SK-N-SH treated with all-trans-retinoic acid at 6 μM for 48 hours (cell line): ENCODE measurements around the gene FABP1.

Experiments used
- ATAC-seq: fragments of 200-7000 bp; cut with Tn5 transposase; 3 replicates; pipeline ENCODE4 v1.9.1; 2020; ENCODE audit warnings: mild to moderate bottlenecking, moderate library complexity
- ARNTL ChIP-seq: fragments of 450-650 bp; formaldehyde crosslinking; IDR thresholded peaks from 2 replicates; pipeline ENCODE4 v1.5.0; 2020; ENCODE audit warnings: low read depth, mild to moderate bottlenecking, moderate library complexity, borderline replicate concordance
- BACH2 ChIP-seq: fragments of 250-450 bp; sonication (Bioruptor Pico); IDR thresholded peaks from 2 replicates; pipeline ENCODE4 v1.9.0; 2021; ENCODE audit warnings: mild to moderate bottlenecking, borderline replicate concordance
- CSDC2 ChIP-seq: fragments of 250-450 bp; sonication (Bioruptor Pico); IDR thresholded peaks from 2 replicates; pipeline ENCODE4 v1.5.0; 2020; ENCODE audit warnings: mild to moderate bottlenecking, moderate library complexity
- GLIS3 ChIP-seq: fragments of 250-450 bp; sonication (Bioruptor Pico); IDR thresholded peaks from 2 replicates; pipeline ENCODE4 v1.5.0; 2020; ENCODE audit warnings: mild to moderate bottlenecking, moderate library complexity
- ISL1 ChIP-seq: fragments of 250-450 bp; sonication (Bioruptor Pico); IDR thresholded peaks from 2 replicates; pipeline ENCODE4 v2.1.2; 2022; ENCODE audit warnings: mild to moderate bottlenecking, moderate library complexity
- OSR1 ChIP-seq: fragments of 250-450 bp; sonication (Bioruptor Pico); IDR thresholded peaks from 2 replicates; pipeline ENCODE4 v1.8.0; 2022; ENCODE audit warnings: moderate library complexity, mild to moderate bottlenecking, inconsistent platforms
- PPARA ChIP-seq: fragments of 250-450 bp; sonication (Bioruptor Pico); IDR thresholded peaks from 2 replicates; pipeline ENCODE4 v1.5.0; 2020; ENCODE audit warnings: mild to moderate bottlenecking, borderline replicate concordance
- RARB ChIP-seq: fragments of 250-450 bp; sonication (Bioruptor Pico); IDR thresholded peaks from 2 replicates; pipeline ENCODE4 v1.8.0; 2021; ENCODE audit warnings: mild to moderate bottlenecking, moderate library complexity
- SNAI2 ChIP-seq: fragments of 250-450 bp; sonication (Bioruptor Pico); IDR thresholded peaks from 2 replicates; pipeline ENCODE4 v1.5.0; 2020; ENCODE audit warnings: mild to moderate bottlenecking, moderate library complexity
- TCF4 ChIP-seq: fragments of 250-450 bp; sonication (Bioruptor Pico); IDR thresholded peaks from 2 replicates; pipeline ENCODE4 v1.8.0; 2021; ENCODE audit warnings: mild to moderate bottlenecking, moderate library complexity, borderline replicate concordance
- TOX ChIP-seq: fragments of 250-450 bp; sonication (Bioruptor Pico); IDR thresholded peaks from 2 replicates; pipeline ENCODE4 v1.8.0; 2021; ENCODE audit warnings: mild to moderate bottlenecking, moderate library complexity, borderline replicate concordance
- ZC3H10 ChIP-seq: fragments of 250-450 bp; sonication (Bioruptor Pico); IDR thresholded peaks from 2 replicates; pipeline ENCODE4 v1.5.1; 2021; ENCODE audit warnings: mild to moderate bottlenecking, moderate library complexity
- ZFP3 ChIP-seq: fragments of 250-450 bp; sonication (Bioruptor Pico); IDR thresholded peaks from 2 replicates; pipeline ENCODE4 v1.5.0; 2020; ENCODE audit warnings: mild to moderate bottlenecking, moderate library complexity
- ZFP30 ChIP-seq: fragments of 450-650 bp; formaldehyde crosslinking; IDR thresholded peaks from 2 replicates; pipeline ENCODE4 v1.5.0; 2022; ENCODE audit warnings: mild to moderate bottlenecking, moderate library complexity
- ZNF565 ChIP-seq: fragments of 450-650 bp; formaldehyde crosslinking; conservative IDR thresholded peaks from 2 replicates; pipeline ENCODE4 v1.5.0; 2020; ENCODE audit warnings: low read depth, mild to moderate bottlenecking, moderate library complexity
- ZNF70 ChIP-seq: fragments of 450-650 bp; formaldehyde crosslinking; IDR thresholded peaks from 2 replicates; pipeline ENCODE4 v1.5.0; 2020; ENCODE audit warnings: mild to moderate bottlenecking, moderate library complexity
- ZNF8 ChIP-seq: fragments of 450-650 bp; formaldehyde crosslinking; IDR thresholded peaks from 2 replicates; pipeline ENCODE4 v1.5.0; 2020; ENCODE audit warnings: mild to moderate bottlenecking, moderate library complexity
- TF ChIP-seq, protein P1 (sequence below): fragments of 250-450 bp; sonication (Bioruptor Pico); IDR thresholded peaks from 2 replicates; pipeline ENCODE4 v1.5.0; 2020; ENCODE audit warnings: mild to moderate bottlenecking, moderate library complexity
- TF ChIP-seq, protein P2 (sequence below): fragments of 250-450 bp; sonication (Bioruptor Pico); IDR thresholded peaks from 2 replicates; pipeline ENCODE4 v1.5.1; 2020; ENCODE audit warnings: low read depth, mild to moderate bottlenecking, moderate library complexity
- TF ChIP-seq, protein P3 (sequence below): fragments of 250-450 bp; sonication (Bioruptor Pico); IDR thresholded peaks from 2 replicates; pipeline ENCODE4 v1.5.1; 2021; ENCODE audit warnings: mild to moderate bottlenecking, moderate library complexity
- TF ChIP-seq, protein P4 (sequence below): fragments of 250-450 bp; sonication (Bioruptor Pico); IDR thresholded peaks from 2 replicates; pipeline ENCODE4 v1.8.0; 2021; ENCODE audit warnings: low read depth, mild to moderate bottlenecking, moderate library complexity, borderline replicate concordance
- TF ChIP-seq, protein P5 (sequence below): fragments of 250-450 bp; sonication (Bioruptor Pico); IDR thresholded peaks from 2 replicates; pipeline ENCODE4 v1.8.0; 2020; ENCODE audit warnings: mild to moderate bottlenecking, moderate library complexity, borderline replicate concordance

Gene FABP1

DNA sequence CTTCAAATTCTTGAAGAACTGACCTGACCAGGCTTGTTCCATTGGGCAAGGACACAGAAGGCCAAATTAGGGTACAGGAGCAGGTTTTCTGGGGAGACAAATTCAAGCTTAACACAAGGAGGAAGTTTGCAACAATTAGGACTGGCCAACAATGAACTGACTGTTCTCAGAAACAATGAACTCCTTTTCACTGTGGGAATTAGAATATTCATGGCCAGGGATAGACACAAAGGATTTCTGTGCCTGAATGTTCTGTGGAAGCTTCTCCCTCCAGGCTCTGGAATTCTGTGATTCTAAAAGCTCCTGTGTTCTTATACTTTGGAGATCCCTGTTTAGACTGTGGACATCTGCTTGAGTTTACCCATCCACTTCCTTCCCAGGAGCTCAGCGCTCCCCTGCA is 45.1 kb downstream of the FABP1 start:
- TF ChIP-seq ISL1 (CRISPR knock-in tag) (no peak), OSR1 (no peak), GLIS3 (CRISPR knock-in tag) (no peak), TCF4 (no peak), ZFP3 (CRISPR knock-in tag) (no peak), ZC3H10 (CRISPR knock-in tag) (no peak), SNAI2 (no peak)
- TF ChIP-seq, protein P1, sequence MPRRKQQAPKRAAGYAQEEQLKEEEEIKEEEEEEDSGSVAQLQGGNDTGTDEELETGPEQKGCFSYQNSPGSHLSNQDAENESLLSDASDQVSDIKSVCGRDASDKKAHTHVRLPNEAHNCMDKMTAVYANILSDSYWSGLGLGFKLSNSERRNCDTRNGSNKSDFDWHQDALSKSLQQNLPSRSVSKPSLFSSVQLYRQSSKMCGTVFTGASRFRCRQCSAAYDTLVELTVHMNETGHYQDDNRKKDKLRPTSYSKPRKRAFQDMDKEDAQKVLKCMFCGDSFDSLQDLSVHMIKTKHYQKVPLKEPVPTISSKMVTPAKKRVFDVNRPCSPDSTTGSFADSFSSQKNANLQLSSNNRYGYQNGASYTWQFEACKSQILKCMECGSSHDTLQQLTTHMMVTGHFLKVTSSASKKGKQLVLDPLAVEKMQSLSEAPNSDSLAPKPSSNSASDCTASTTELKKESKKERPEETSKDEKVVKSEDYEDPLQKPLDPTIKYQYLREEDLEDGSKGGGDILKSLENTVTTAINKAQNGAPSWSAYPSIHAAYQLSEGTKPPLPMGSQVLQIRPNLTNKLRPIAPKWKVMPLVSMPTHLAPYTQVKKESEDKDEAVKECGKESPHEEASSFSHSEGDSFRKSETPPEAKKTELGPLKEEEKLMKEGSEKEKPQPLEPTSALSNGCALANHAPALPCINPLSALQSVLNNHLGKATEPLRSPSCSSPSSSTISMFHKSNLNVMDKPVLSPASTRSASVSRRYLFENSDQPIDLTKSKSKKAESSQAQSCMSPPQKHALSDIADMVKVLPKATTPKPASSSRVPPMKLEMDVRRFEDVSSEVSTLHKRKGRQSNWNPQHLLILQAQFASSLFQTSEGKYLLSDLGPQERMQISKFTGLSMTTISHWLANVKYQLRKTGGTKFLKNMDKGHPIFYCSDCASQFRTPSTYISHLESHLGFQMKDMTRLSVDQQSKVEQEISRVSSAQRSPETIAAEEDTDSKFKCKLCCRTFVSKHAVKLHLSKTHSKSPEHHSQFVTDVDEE = no peak
- no peak for ATAC-seq

DNA sequence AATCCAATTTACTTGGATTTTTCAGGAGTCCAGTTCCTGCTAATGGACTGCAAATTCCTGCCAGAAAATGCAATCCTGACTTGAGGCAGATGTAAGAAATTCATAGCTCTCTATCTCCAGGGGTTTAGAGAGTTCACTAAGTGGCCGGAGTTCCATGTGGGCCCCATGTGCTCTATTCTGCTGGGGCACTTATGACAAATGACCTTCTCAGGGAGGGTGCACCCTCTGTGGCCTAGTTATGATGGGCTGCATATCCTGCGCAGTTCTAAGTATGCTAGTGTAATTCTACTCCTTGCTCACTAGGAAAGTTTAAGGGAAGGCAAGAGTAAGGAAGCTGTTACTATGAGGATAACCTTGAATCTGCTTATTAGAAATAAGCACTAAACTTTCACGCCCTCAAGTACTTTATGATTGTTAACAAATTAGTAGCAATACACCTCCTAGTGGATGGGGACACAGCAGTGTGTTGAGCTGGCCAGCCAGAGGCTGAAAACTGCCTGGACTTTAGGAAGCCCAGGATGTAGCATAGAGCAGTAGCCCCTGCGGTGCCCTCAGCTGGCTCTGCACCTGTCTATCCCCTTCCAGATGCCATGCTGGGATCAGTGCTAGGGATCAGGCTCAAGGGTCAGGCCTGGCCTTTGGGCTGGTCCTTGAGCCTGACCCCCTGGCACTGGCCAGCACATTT is 45.8 kb downstream of the FABP1 start:
- ATAC-seq = no peak
- TF ChIP-seq RARB (CRISPR knock-in tag) (no peak), ZNF565 (CRISPR knock-in tag) (no peak), ZC3H10 (CRISPR knock-in tag) (no peak), ZNF70 (no peak), TOX (CRISPR knock-in tag) (no peak), TCF4 (no peak)
- TF ChIP-seq, protein P2, sequence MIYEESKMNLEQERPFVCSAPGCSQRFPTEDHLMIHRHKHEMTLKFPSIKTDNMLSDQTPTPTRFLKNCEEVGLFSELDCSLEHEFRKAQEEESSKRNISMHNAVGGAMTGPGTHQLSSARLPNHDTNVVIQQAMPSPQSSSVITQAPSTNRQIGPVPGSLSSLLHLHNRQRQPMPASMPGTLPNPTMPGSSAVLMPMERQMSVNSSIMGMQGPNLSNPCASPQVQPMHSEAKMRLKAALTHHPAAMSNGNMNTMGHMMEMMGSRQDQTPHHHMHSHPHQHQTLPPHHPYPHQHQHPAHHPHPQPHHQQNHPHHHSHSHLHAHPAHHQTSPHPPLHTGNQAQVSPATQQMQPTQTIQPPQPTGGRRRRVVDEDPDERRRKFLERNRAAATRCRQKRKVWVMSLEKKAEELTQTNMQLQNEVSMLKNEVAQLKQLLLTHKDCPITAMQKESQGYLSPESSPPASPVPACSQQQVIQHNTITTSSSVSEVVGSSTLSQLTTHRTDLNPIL = no peak
- TF ChIP-seq, all 23 proteins: peak for 0

DNA sequence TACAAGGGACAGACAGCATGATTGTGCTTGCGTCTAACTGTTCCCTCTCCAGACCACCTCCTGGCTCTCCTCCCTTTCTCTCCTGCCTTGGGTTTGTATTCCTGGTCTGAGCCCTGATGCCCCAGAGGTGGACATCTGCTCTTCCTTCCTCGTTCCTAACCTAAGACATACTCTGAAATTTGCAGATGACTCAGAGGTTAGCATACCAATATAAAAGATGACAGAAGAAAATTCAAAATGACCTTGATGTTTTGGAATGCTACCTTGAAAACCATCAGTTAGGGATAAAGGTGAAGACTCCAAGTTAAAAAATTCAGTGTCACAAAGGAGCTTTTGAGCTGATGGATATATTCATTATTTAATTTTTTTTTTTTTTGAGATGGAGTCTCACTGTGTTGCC is 47.3 kb downstream of the FABP1 start:
- no peak for ATAC-seq
- TF ChIP-seq, protein P3, sequence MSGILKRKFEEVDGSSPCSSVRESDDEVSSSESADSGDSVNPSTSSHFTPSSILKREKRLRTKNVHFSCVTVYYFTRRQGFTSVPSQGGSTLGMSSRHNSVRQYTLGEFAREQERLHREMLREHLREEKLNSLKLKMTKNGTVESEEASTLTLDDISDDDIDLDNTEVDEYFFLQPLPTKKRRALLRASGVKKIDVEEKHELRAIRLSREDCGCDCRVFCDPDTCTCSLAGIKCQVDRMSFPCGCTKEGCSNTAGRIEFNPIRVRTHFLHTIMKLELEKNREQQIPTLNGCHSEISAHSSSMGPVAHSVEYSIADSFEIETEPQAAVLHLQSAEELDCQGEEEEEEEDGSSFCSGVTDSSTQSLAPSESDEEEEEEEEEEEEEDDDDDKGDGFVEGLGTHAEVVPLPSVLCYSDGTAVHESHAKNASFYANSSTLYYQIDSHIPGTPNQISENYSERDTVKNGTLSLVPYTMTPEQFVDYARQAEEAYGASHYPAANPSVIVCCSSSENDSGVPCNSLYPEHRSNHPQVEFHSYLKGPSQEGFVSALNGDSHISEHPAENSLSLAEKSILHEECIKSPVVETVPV (CRISPR knock-in tag) = no peak
- TF ChIP-seq ZNF70 (no peak), PPARA (CRISPR knock-in tag) (no peak), ZFP3 (CRISPR knock-in tag) (no peak), ARNTL (CRISPR knock-in tag) (no peak), ZC3H10 (CRISPR knock-in tag) (no peak), TOX (CRISPR knock-in tag) (no peak), RARB (CRISPR knock-in tag) (no peak), BACH2 (no peak), ZFP30 (CRISPR knock-in tag) (no peak), OSR1 (no peak), ZNF8 (CRISPR knock-in tag) (no peak), TCF4 (no peak), ISL1 (CRISPR knock-in tag) (no peak), CSDC2 (CRISPR knock-in tag) (no peak)
- TF ChIP-seq, protein P4, sequence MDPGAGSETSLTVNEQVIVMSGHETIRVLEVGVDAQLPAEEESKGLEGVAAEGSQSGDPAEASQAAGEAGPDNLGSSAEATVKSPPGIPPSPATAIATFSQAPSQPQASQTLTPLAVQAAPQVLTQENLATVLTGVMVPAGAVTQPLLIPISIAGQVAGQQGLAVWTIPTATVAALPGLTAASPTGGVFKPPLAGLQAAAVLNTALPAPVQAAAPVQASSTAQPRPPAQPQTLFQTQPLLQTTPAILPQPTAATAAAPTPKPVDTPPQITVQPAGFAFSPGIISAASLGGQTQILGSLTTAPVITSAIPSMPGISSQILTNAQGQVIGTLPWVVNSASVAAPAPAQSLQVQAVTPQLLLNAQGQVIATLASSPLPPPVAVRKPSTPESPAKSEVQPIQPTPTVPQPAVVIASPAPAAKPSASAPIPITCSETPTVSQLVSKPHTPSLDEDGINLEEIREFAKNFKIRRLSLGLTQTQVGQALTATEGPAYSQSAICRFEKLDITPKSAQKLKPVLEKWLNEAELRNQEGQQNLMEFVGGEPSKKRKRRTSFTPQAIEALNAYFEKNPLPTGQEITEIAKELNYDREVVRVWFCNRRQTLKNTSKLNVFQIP = no peak
- TF ChIP-seq, protein P5, sequence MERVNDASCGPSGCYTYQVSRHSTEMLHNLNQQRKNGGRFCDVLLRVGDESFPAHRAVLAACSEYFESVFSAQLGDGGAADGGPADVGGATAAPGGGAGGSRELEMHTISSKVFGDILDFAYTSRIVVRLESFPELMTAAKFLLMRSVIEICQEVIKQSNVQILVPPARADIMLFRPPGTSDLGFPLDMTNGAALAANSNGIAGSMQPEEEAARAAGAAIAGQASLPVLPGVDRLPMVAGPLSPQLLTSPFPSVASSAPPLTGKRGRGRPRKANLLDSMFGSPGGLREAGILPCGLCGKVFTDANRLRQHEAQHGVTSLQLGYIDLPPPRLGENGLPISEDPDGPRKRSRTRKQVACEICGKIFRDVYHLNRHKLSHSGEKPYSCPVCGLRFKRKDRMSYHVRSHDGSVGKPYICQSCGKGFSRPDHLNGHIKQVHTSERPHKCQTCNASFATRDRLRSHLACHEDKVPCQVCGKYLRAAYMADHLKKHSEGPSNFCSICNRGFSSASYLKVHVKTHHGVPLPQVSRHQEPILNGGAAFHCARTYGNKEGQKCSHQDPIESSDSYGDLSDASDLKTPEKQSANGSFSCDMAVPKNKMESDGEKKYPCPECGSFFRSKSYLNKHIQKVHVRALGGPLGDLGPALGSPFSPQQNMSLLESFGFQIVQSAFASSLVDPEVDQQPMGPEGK = no peak
- TF ChIP-seq, protein P2 = no peak
